ENCODE results near the gene SLC12A5.

GRCh38 chr20:46108435-46108841 lies 79.4 kb downstream of the SLC12A5 start:
- TF ChIP-seq, protein P1, sequence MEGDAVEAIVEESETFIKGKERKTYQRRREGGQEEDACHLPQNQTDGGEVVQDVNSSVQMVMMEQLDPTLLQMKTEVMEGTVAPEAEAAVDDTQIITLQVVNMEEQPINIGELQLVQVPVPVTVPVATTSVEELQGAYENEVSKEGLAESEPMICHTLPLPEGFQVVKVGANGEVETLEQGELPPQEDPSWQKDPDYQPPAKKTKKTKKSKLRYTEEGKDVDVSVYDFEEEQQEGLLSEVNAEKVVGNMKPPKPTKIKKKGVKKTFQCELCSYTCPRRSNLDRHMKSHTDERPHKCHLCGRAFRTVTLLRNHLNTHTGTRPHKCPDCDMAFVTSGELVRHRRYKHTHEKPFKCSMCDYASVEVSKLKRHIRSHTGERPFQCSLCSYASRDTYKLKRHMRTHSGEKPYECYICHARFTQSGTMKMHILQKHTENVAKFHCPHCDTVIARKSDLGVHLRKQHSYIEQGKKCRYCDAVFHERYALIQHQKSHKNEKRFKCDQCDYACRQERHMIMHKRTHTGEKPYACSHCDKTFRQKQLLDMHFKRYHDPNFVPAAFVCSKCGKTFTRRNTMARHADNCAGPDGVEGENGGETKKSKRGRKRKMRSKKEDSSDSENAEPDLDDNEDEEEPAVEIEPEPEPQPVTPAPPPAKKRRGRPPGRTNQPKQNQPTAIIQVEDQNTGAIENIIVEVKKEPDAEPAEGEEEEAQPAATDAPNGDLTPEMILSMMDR (conservative IDR thresholded peaks at IDR 0.05): no peak
- no peak for TF ChIP-seq EZH2 (IDR thresholded peaks at IDR 0.05; ENCODE audit: low read depth)
